ENCODE measurements around the gene CABP4.

DNA sequence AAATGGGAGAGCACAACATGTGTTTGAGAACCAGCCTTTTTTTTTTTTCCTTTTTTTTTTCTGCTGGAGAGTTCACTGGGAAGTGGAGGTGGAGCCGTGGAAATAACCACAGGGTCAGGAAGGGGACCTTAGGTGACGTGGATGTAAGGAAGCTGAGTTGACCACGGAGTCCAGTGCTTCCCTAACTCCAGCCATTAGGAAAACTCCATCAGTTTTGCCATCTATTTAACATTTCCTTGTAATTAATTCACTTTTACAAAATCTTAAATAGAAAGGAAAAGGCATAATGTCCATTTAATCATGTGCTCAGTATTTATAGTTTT, 54.8 kb downstream of the CABP4 start:
- TF ChIP-seq, protein P1, sequence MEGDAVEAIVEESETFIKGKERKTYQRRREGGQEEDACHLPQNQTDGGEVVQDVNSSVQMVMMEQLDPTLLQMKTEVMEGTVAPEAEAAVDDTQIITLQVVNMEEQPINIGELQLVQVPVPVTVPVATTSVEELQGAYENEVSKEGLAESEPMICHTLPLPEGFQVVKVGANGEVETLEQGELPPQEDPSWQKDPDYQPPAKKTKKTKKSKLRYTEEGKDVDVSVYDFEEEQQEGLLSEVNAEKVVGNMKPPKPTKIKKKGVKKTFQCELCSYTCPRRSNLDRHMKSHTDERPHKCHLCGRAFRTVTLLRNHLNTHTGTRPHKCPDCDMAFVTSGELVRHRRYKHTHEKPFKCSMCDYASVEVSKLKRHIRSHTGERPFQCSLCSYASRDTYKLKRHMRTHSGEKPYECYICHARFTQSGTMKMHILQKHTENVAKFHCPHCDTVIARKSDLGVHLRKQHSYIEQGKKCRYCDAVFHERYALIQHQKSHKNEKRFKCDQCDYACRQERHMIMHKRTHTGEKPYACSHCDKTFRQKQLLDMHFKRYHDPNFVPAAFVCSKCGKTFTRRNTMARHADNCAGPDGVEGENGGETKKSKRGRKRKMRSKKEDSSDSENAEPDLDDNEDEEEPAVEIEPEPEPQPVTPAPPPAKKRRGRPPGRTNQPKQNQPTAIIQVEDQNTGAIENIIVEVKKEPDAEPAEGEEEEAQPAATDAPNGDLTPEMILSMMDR (IDR thresholded peaks at IDR 0.05 in 4 of 5, conservative IDR thresholded peaks at IDR 0.05 in 1 of 5), result no peak
- no peak for TF ChIP-seq POLR2A (IDR thresholded peaks at IDR 0.05)
